Measurements from ENCODE around the gene RDX. TPM values are rescaled to one million over a fixed set of nuclear protein-coding genes. Genes with fewer than 3 reads are reported as not detected.
"Not testable (repeated sequence)": the region's sequence is repeated elsewhere in the genome, so short reads cannot be mapped to it uniquely, and the experiment has no call there.

The RDX gene
- total and polyA plus RNA-seq, 8 donors: 109 to 152 (median 133) TPM

GRCh38 chr11:110297076-110297725 is 787 bp upstream of the RDX start:
- H3K9me3 ChIP-seq: no peaks in the 10 kb centered on the region
- ATAC-seq (no peak), DNase-seq (no peak)
- no peaks in the 10 kb centered on the region for H3K27me3 ChIP-seq
- intact Hi-C loops (cut with DNase I): no loop called here
- peak overlapping the region; percentile 70 to 84 for H3K4me3 ChIP-seq
- H3K36me3 ChIP-seq: no peaks in the 10 kb centered on the region
- peak overlapping the region; percentile 94 to 98 for H3K27ac ChIP-seq
- H3K4me1 ChIP-seq: peaks cover 15 to 49% of the 10 kb centered on the region in 2 donors
- TF ChIP-seq, protein P1, sequence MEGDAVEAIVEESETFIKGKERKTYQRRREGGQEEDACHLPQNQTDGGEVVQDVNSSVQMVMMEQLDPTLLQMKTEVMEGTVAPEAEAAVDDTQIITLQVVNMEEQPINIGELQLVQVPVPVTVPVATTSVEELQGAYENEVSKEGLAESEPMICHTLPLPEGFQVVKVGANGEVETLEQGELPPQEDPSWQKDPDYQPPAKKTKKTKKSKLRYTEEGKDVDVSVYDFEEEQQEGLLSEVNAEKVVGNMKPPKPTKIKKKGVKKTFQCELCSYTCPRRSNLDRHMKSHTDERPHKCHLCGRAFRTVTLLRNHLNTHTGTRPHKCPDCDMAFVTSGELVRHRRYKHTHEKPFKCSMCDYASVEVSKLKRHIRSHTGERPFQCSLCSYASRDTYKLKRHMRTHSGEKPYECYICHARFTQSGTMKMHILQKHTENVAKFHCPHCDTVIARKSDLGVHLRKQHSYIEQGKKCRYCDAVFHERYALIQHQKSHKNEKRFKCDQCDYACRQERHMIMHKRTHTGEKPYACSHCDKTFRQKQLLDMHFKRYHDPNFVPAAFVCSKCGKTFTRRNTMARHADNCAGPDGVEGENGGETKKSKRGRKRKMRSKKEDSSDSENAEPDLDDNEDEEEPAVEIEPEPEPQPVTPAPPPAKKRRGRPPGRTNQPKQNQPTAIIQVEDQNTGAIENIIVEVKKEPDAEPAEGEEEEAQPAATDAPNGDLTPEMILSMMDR (IDR thresholded peaks at IDR 0.05): no peak

GRCh38 chr11:110295531-110296225 is 736 bp downstream of the RDX start:
- intact Hi-C loops (cut with DNase I): no loop called here
- TF ChIP-seq, protein P1 (IDR thresholded peaks at IDR 0.05): peak in 1 of 2 donors; percentile 3
- ATAC-seq (peak; percentile 69), DNase-seq (peak; percentile 64 to 92 (median 68))
- Histone ChIP-seq H3K27me3 (no peaks in the 10 kb centered on the region), H3K4me1 (peaks cover 15 to 58% of the 10 kb centered on the region in 2 donors), H3K4me3 (peak overlapping the region; percentile 70 to 84), H3K36me3 (no peaks in the 10 kb centered on the region), H3K9me3 (no peaks in the 10 kb centered on the region), H3K27ac (peak overlapping the region; percentile 94 to 98)

GRCh38 chr11:110295086-110295485 is 1.3 kb downstream of the RDX start:
- Histone ChIP-seq H3K27ac (peak overlapping the region; percentile 94 to 98), H3K36me3 (no peaks in the 10 kb centered on the region), H3K9me3 (no peaks in the 10 kb centered on the region), H3K4me1 (peaks cover 15 to 61% of the 10 kb centered on the region in 2 donors), H3K27me3 (no peaks in the 10 kb centered on the region), H3K4me3 (peak overlapping the region; percentile 70 to 84)
- ATAC-seq (no peak), DNase-seq (no peak)
- TF ChIP-seq, protein P1 (IDR thresholded peaks at IDR 0.05): no peak
- intact Hi-C loops (cut with DNase I): no loop called here

DNA sequence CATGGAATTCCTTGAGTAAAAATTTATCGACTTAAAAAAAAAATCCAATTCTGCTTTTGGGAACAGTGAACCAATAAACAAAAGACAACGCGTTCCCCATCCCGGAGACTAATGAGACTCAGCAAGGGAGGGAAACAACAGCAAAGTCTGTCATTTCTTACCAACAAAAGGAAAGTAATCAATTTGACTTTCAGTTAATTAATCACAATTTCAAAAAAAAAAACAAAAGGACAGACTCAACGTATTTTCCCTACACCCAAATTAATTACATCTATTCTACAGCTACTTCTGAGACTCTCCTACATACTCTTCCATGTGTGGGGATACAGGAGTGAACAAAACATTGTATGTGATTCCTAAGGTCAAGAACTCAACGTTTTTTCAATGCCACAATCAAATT is 1.9 kb downstream of the RDX start:
- peak overlapping the region; percentile 70 to 84 for H3K4me3 ChIP-seq
- no peaks in the 10 kb centered on the region for H3K27me3 ChIP-seq
- intact Hi-C loops (cut with DNase I): no loop called here
- ATAC-seq: no peak
- H3K4me1 ChIP-seq: peaks cover 15 to 65% of the 10 kb centered on the region in 2 donors
- TF ChIP-seq, protein P1 (IDR thresholded peaks at IDR 0.05): no peak
- no peaks in the 10 kb centered on the region for H3K9me3 ChIP-seq
- no peak for DNase-seq
- no peaks in the 10 kb centered on the region for H3K36me3 ChIP-seq
- H3K27ac ChIP-seq: peak overlapping the region; percentile 14 to 17

DNA sequence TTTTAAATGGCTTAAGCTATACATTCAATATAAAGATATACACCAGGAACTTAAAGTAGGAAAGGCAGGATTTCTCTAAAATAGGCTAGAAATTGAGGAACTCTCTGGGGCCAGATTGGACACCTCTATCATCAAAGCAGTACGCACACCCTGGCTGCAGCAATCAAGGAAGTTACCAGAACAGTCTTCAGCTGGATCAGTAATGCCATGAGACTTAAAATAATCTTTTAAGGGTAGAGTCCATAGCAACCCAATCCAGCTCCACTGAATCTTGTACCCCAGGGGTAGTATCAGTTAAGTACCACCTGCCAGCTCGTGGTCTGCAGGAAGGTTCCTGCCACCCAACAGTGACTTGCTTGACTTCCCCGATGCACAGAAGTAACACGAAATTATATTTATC is 3.0 kb downstream of the RDX start:
- H3K4me1 ChIP-seq: peaks cover 15 to 75% of the 10 kb centered on the region in 2 donors
- no peaks in the 10 kb centered on the region for H3K36me3 ChIP-seq
- DNase-seq: no peak
- H3K9me3 ChIP-seq: no peaks in the 10 kb centered on the region
- H3K4me3 ChIP-seq: peak overlapping the region in 1 of 2 donors; percentile 84
- H3K27me3 ChIP-seq: no peaks in the 10 kb centered on the region
- ATAC-seq: no peak
- H3K27ac ChIP-seq: no peak overlapping the region
- TF ChIP-seq, protein P1 (IDR thresholded peaks at IDR 0.05): no peak
- intact Hi-C loops (cut with DNase I): no loop called here

DNA sequence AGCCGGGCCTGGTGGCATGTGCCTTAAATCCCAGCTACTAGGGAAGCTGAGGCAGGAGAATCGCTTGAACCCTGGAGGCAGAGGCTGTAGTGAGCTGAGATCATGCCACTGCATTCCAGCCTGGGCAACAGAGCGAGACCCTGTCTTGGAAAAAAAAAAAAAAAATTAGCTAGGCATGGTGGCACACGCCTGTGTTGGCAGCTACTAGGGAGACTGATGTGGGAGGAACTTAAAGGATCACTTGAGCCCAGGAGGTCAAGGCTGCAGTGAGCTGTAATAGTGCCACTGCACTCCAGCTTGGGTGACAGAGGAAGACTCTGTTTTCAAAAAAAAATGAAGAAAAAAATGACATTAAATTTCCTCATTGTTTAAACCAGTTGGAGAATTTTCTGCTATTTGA is 4.3 kb downstream of the RDX start:
- H3K27ac ChIP-seq; H3K4me3 ChIP-seq; ATAC-seq; intact Hi-C loops (cut with DNase I); H3K9me3 ChIP-seq; H3K36me3 ChIP-seq; H3K27me3 ChIP-seq; DNase-seq: not testable (repeated sequence)
- H3K4me1 ChIP-seq: peaks cover 18 to 73% of the 10 kb centered on the region in 2 donors

Data from left lung (tissue), 10 donors.